Measurements from ENCODE around the gene ASB16. TPM values are rescaled to one million over a fixed set of nuclear protein-coding genes. Genes with fewer than 3 reads are reported as not detected.

Gene ASB16
- total RNA-seq, 2 experiments from 2014 or later, result 0.30 to 0.44 TPM

- peak overlapping the region; percentile 91 for H3K4me2 ChIP-seq (ENCODE audit: low read length)
- peak overlapping the region; percentile 86 for H3K27ac ChIP-seq (ENCODE audit: low read depth, low read length, poor library complexity, severe bottlenecking)
- H4K20me1 ChIP-seq (ENCODE audit: insufficient read depth, low read length), result no peaks in the 10 kb centered on the region
- peak; percentile 38 for DNase-seq (ENCODE audit: low spot score)
- intact Hi-C loops (cut with micrococcal nuclease; ENCODE audit: unreplicated experiment), result loop anchor here (1.0 to 10.0 kb wide), 2 partner anchors 129 to 288 kb away; partner anchors contain the start of genes GPATCH8 and GRN
- H3K79me2 ChIP-seq (ENCODE audit: insufficient read depth, low read depth, low read length), result peaks cover 40% of the 10 kb centered on the region
- TF ChIP-seq CTCF (conservative IDR thresholded peaks at IDR 0.05; ENCODE audit: low read length) (no peak), EZH2phosphoT487 (IDR thresholded peaks at IDR 0.05; ENCODE audit: borderline replicate concordance, low read depth, low read length) (no peak)
- no peak overlapping the region for H2AFZ ChIP-seq (ENCODE audit: low read length)
- H3K4me3 ChIP-seq (ENCODE audit: low read depth, low read length, poor library complexity, severe bottlenecking), result peak overlapping the region; percentile 90
- peaks cover 29% of the 10 kb centered on the region for H3K4me1 ChIP-seq (ENCODE audit: insufficient read depth, low read length, poor library complexity, severe bottlenecking)
- no peaks in the 10 kb centered on the region for H3K9me2 ChIP-seq (ENCODE audit: insufficient read depth, low read length)
- peaks cover 59% of the 10 kb centered on the region for H3K36me3 ChIP-seq (ENCODE audit: insufficient read depth, low read length)
- CTCF ChIA-PET (ENCODE audit: unreplicated experiment), result interaction anchor here (0.6 to 1.8 kb wide), 3 partner anchors 16 to 135 kb away, joined by 3 to 7 read pairs (median 4); partner anchors contain the start of gene GRN
- POLR2A ChIA-PET, result interaction anchor here (0.6 to 3.6 kb wide), 7 partner anchors 12 to 421 kb away, joined by 3 to 11 read pairs (median 3); no protein-coding TSS in a partner anchor
- BruUV-seq (replicated peaks), result no TSS peak
- no peaks in the 10 kb centered on the region for H3K9me3 ChIP-seq (ENCODE audit: low read length)
These were observed 46.2 kb downstream of the ASB16 start for GRCh38 chr17:44216694-44217093.

GRCh38 chr17:44217738-44218343 is 47.3 kb downstream of the ASB16 start:
- Histone ChIP-seq H2AFZ (ENCODE audit: low read length) (no peak overlapping the region), H3K4me3 (ENCODE audit: low read depth, low read length, poor library complexity, severe bottlenecking) (peak overlapping the region; percentile 90), H3K27ac (ENCODE audit: low read depth, low read length, poor library complexity, severe bottlenecking) (peak overlapping the region; percentile 86), H3K9me3 (ENCODE audit: low read length) (no peaks in the 10 kb centered on the region), H4K20me1 (ENCODE audit: insufficient read depth, low read length) (no peaks in the 10 kb centered on the region), H3K4me2 (ENCODE audit: low read length) (peak overlapping the region; percentile 91), H3K79me2 (ENCODE audit: insufficient read depth, low read depth, low read length) (peaks cover 41% of the 10 kb centered on the region), H3K36me3 (ENCODE audit: insufficient read depth, low read length) (peaks cover 53% of the 10 kb centered on the region), H3K4me1 (ENCODE audit: insufficient read depth, low read length, poor library complexity, severe bottlenecking) (peaks cover 36% of the 10 kb centered on the region), H3K9me2 (ENCODE audit: insufficient read depth, low read length) (no peaks in the 10 kb centered on the region)
- no peak for TF ChIP-seq EZH2phosphoT487 (IDR thresholded peaks at IDR 0.05; ENCODE audit: borderline replicate concordance, low read depth, low read length)
- no peak for TF ChIP-seq CTCF (conservative IDR thresholded peaks at IDR 0.05; ENCODE audit: low read length)
- DNase-seq (ENCODE audit: low spot score), result no peak
- ChIA-PET POLR2A (interaction anchor here (0.7 to 3.6 kb wide), 4 partner anchors 11 to 150 kb away, joined by 3 to 11 read pairs (median 4); no protein-coding TSS in a partner anchor), CTCF (ENCODE audit: unreplicated experiment) (no interaction called here)
- BruUV-seq (replicated peaks), result TSS peak; percentile 65
- intact Hi-C loops (cut with micrococcal nuclease; ENCODE audit: unreplicated experiment), result loop anchor here (1.0 to 10.0 kb wide), 3 partner anchors 77 to 287 kb away; partner anchors contain the start of genes GPATCH8, HROB and SLC25A39
